Activated CD4-positive, alpha-beta T cell treated with anti-CD3 and anti-CD28 coated beads for 4 hours (primary cell): ENCODE measurements around the gene LRIG1.

Experiments used
- DNase-seq, 2 donors: peaks; one replicate each; pipeline ENCODE4 v3.0.0-alpha.2; 2020

Gene LRIG1

GRCh38 chr3:66338927-66339326 is 161.9 kb downstream of the LRIG1 start:
- DNase-seq = no peak

- no peak for DNase-seq
Measured at GRCh38 chr3:66336333-66336766, 164.5 kb downstream of the LRIG1 start.

GRCh38 chr3:66335671-66336070 is 165.2 kb downstream of the LRIG1 start:
- no peak for DNase-seq
